Mononuclear cell (primary cell): ENCODE results near the gene TNFRSF19. TPM values are rescaled to one million over a fixed set of nuclear protein-coding genes. Genes with fewer than 3 reads are reported as not detected.

Experiments used
- H3K27me3 ChIP-seq: 2 replicates; pipeline ENCODE4 v1.6.0; 2011; ENCODE audit warnings: low read length, control low read depth; ENCODE audit not compliant: insufficient read depth
- H3K4me1 ChIP-seq: 2 replicates; pipeline ENCODE4 v1.5.1; 2011; ENCODE audit warnings: mild to moderate bottlenecking, low read length, control low read depth; ENCODE audit not compliant: insufficient read depth
- H3K4me3 ChIP-seq: 2 replicates; pipeline ENCODE4 v1.5.1; 2011; ENCODE audit warnings: mild to moderate bottlenecking, low read length, moderate library complexity
- H3K9me3 ChIP-seq: 2 replicates; pipeline ENCODE4 v1.5.1; 2011; ENCODE audit warnings: low read depth, mild to moderate bottlenecking, control low read depth, low read length
- total RNA-seq: library from RNA; depleted of rRNA; stranded (reverse); fragments of >200 nt; gene quantifications from one replicate; pipeline ENCODE4 v1.2.3, GENCODE V29; 2012

The TNFRSF19 gene
- total RNA-seq, 1 donor, result 0.21 TPM

GRCh38 chr13:23705583-23705982 is 135.4 kb downstream of the TNFRSF19 start:
- Histone ChIP-seq H3K27me3 (no peaks in the 10 kb centered on the region), H3K4me3 (no peak overlapping the region), H3K4me1 (no peaks in the 10 kb centered on the region), H3K9me3 (no peaks in the 10 kb centered on the region)

- no peaks in the 10 kb centered on the region for H3K27me3 ChIP-seq
- no peaks in the 10 kb centered on the region for H3K4me1 ChIP-seq
- no peak overlapping the region for H3K4me3 ChIP-seq
- H3K9me3 ChIP-seq, result no peaks in the 10 kb centered on the region
Measured at GRCh38 chr13:23707674-23708073, 137.5 kb downstream of the TNFRSF19 start.

- H3K27me3 ChIP-seq, result no peaks in the 10 kb centered on the region
- H3K4me3 ChIP-seq, result no peak overlapping the region
- H3K4me1 ChIP-seq, result no peaks in the 10 kb centered on the region
- no peaks in the 10 kb centered on the region for H3K9me3 ChIP-seq
Measured at GRCh38 chr13:23709536-23709935, 139.3 kb downstream of the TNFRSF19 start.

GRCh38 chr13:23710366-23710765 is 140.2 kb downstream of the TNFRSF19 start:
- Histone ChIP-seq H3K9me3 (no peaks in the 10 kb centered on the region), H3K27me3 (no peaks in the 10 kb centered on the region), H3K4me1 (no peaks in the 10 kb centered on the region), H3K4me3 (no peak overlapping the region)

GRCh38 chr13:23711355-23711754 is 141.1 kb downstream of the TNFRSF19 start:
- Histone ChIP-seq H3K4me1 (no peaks in the 10 kb centered on the region), H3K4me3 (no peak overlapping the region), H3K9me3 (no peaks in the 10 kb centered on the region), H3K27me3 (no peaks in the 10 kb centered on the region)

- Histone ChIP-seq H3K4me3 (no peak overlapping the region), H3K27me3 (no peaks in the 10 kb centered on the region), H3K9me3 (no peaks in the 10 kb centered on the region), H3K4me1 (no peaks in the 10 kb centered on the region)
Measured at GRCh38 chr13:23714672-23715071, 144.5 kb downstream of the TNFRSF19 start.

GRCh38 chr13:23715092-23715761 is 145.0 kb downstream of the TNFRSF19 start:
- H3K9me3 ChIP-seq, result no peaks in the 10 kb centered on the region
- H3K4me1 ChIP-seq, result no peaks in the 10 kb centered on the region
- H3K4me3 ChIP-seq, result no peak overlapping the region
- H3K27me3 ChIP-seq, result no peaks in the 10 kb centered on the region

- Histone ChIP-seq H3K27me3 (no peaks in the 10 kb centered on the region), H3K9me3 (no peaks in the 10 kb centered on the region), H3K4me3 (no peak overlapping the region), H3K4me1 (no peaks in the 10 kb centered on the region)
Measured at GRCh38 chr13:23715762-23716235, 145.6 kb downstream of the TNFRSF19 start.

- H3K4me1 ChIP-seq, result no peaks in the 10 kb centered on the region
- no peaks in the 10 kb centered on the region for H3K27me3 ChIP-seq
- H3K9me3 ChIP-seq, result no peaks in the 10 kb centered on the region
- no peak overlapping the region for H3K4me3 ChIP-seq
Measured at GRCh38 chr13:23716401-23716800, 146.2 kb downstream of the TNFRSF19 start.

GRCh38 chr13:23718996-23719395 is 148.8 kb downstream of the TNFRSF19 start:
- H3K9me3 ChIP-seq, result no peaks in the 10 kb centered on the region
- no peaks in the 10 kb centered on the region for H3K4me1 ChIP-seq
- H3K4me3 ChIP-seq, result no peak overlapping the region
- no peaks in the 10 kb centered on the region for H3K27me3 ChIP-seq

- H3K9me3 ChIP-seq, result no peaks in the 10 kb centered on the region
- H3K4me3 ChIP-seq, result no peak overlapping the region
- H3K27me3 ChIP-seq, result no peaks in the 10 kb centered on the region
- no peaks in the 10 kb centered on the region for H3K4me1 ChIP-seq
Measured at GRCh38 chr13:23722726-23723453, 152.7 kb downstream of the TNFRSF19 start.

GRCh38 chr13:23723471-23723870 is 153.3 kb downstream of the TNFRSF19 start:
- H3K27me3 ChIP-seq, result no peaks in the 10 kb centered on the region

GRCh38 chr13:23724196-23724970 is 154.2 kb downstream of the TNFRSF19 start:
- H3K4me3 ChIP-seq, result no peak overlapping the region
- no peaks in the 10 kb centered on the region for H3K4me1 ChIP-seq
- H3K9me3 ChIP-seq, result no peaks in the 10 kb centered on the region
- H3K27me3 ChIP-seq, result no peaks in the 10 kb centered on the region

More at GRCh38 chr13:23723471-23723870, 153.3 kb downstream of the TNFRSF19 start:
- H3K4me3 ChIP-seq, result no peak overlapping the region
- H3K4me1 ChIP-seq, result no peaks in the 10 kb centered on the region
- no peaks in the 10 kb centered on the region for H3K9me3 ChIP-seq
